ENCODE results near the gene TAOK1. TPM values are rescaled to one million over a fixed set of nuclear protein-coding genes. Genes with fewer than 3 reads are reported as not detected.

Gene TAOK1
- total RNA-seq, 4 donors from 2014 or later, result 27.5 to 92.4 (median 43.6) TPM

DNA sequence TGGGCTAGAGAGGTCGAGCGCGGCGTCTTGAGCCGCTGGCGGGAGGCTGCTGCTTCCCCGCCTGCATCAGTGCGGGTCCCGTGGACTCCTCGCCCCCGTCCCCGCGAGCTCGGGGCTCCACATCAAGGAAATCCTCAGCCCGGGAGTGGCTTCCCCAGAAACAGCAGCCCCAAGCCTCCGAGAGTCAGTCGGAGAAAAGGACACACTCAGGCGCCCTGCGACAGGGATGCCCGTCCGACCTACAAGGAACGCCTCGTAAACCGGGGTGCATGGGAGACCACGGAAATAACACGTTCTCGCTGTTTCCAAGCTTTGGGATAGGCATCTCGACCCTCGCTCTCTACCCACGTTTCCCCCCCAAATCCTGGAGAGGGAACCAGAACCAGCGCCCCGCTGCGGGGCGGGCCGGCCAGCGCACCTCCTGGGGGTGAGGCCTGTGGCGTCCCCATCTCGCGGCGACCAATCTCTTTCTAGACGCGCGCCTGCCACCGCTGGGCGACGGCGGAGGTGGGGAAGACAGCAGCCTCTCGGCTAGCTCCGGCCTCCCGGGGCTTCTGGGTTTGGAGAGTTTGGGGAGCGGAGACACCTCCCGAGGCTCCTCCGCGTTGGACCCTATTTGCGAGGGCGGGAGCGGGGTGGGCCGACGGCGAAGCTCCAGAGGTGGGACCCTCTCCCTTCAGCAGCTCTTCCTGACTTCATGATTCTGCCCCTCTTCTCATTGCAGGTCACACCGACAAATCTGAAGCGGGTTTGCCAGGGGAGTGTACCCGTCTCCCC, 177.6 kb downstream of the TAOK1 start:
- H3K9me3 ChIP-seq, result no peaks in the 10 kb centered on the region
- intact Hi-C loops (cut with DNase I; ENCODE audit: low total_unique reads), result no loop called here
- TF ChIP-seq POLR2AphosphoS5 (IDR thresholded peaks at IDR 0.05), result peak in 1 of 3 donors; percentile 4
- TF ChIP-seq POLR2A (IDR thresholded peaks at IDR 0.05), result no peak
- TF ChIP-seq, protein P1, sequence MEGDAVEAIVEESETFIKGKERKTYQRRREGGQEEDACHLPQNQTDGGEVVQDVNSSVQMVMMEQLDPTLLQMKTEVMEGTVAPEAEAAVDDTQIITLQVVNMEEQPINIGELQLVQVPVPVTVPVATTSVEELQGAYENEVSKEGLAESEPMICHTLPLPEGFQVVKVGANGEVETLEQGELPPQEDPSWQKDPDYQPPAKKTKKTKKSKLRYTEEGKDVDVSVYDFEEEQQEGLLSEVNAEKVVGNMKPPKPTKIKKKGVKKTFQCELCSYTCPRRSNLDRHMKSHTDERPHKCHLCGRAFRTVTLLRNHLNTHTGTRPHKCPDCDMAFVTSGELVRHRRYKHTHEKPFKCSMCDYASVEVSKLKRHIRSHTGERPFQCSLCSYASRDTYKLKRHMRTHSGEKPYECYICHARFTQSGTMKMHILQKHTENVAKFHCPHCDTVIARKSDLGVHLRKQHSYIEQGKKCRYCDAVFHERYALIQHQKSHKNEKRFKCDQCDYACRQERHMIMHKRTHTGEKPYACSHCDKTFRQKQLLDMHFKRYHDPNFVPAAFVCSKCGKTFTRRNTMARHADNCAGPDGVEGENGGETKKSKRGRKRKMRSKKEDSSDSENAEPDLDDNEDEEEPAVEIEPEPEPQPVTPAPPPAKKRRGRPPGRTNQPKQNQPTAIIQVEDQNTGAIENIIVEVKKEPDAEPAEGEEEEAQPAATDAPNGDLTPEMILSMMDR (IDR thresholded peaks at IDR 0.05), result peak; percentile 47 to 57 (median 53)
- H3K27me3 ChIP-seq, result no peaks in the 10 kb centered on the region
- 0% methylated on average over 48 of the region's 63 CpGs; no CpG with 5 or more reads in 1 of the 2 donors for WGBS, 2 donors (ENCODE audit: low coverage in 1 of 2)
- peaks cover 15 to 49% (median 35%) of the 10 kb centered on the region in 4 donors for H3K4me1 ChIP-seq
- in situ Hi-C loops (cut with MboI; ENCODE audit: low pct_ligation_motif_present in 1 of 4, low pct_unique_long_range_greater_than_20kb in 1 of 4, low sequenced_read_pairs in 3 of 4), result no loop called here
- H3K27ac ChIP-seq, result peak overlapping the region; percentile 94 to 97 (median 95)
- peak; percentile 80 for DNase-seq
- H3K4me3 ChIP-seq, result peak overlapping the region; percentile 58 to 74 (median 61)
- no peaks in the 10 kb centered on the region for H3K36me3 ChIP-seq

DNA sequence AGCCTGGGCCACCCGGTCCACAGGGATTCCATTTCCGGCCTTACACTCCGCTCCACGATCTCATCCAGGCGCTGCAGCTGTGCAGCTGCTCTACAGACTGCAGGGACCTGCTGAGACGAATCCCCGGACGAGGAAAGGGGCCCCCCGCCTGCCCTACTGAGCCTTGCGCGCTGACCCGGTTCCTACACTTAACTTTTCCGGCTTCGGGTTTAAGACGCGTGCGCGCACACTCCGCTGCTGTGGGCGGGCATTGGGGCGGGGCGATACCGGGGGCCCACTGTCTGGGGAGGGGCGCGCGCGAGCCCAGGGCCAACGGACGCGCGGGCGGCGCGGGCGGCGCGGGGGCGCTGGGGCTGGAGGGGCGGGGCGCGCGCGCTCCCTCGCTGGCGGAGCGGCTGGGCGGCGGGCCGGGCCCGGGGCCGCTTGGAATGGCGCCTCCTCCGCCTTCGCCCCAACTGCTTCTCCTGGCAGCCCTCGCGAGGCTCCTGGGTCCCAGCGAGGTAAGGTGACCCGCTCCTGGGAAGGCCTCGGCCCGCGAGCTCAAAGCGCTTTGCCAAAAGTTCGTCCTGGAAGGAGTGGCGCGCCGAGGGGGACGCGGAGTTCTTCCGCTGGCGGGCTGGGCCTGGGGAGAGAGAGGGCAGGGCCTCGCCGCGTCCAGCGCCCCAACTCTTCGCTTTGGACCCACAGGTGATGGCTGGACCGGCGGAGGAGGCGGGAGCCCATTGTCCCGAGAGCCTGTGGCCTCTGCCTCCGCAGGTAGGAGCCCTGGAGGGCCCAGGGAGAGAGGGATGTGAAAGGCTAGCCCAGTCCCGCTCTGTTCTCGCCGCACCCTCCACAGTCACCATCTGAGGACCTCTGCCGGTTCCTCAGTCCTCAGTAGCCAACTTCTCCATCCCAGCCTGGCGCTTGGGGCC, 178.4 kb downstream of the TAOK1 start, which contains the start of gene TP53I13:
Gene TP53I13, plus strand, starts transcription at position 371 of the 914 bp plus-strand sequence. Its CDS starts 58 bp downstream, at position 429.
- H3K27ac ChIP-seq, result peak within 1 kb of the TSS; percentile 94 to 97 (median 95)
- peak; percentile 94 for DNase-seq
- H3K27me3 ChIP-seq, result no peaks in the 10 kb centered on the region
- H3K9me3 ChIP-seq, result no peaks in the 10 kb centered on the region
- H3K36me3 ChIP-seq, result no peaks in the 10 kb centered on the region
- TF ChIP-seq, protein P1 (IDR thresholded peaks at IDR 0.05), result no peak
- no peak for TF ChIP-seq EP300 (IDR thresholded peaks at IDR 0.05; ENCODE audit: low read depth)
- peak; percentile 78 to 92 (median 89) for TF ChIP-seq POLR2AphosphoS5 (IDR thresholded peaks at IDR 0.05)
- peak; percentile 80 for TF ChIP-seq POLR2A (IDR thresholded peaks at IDR 0.05)
- peak within 1 kb of the TSS; percentile 58 to 74 (median 61) for H3K4me3 ChIP-seq
- in situ Hi-C loops (cut with MboI; ENCODE audit: low pct_ligation_motif_present in 1 of 4, low pct_unique_long_range_greater_than_20kb in 1 of 4, low sequenced_read_pairs in 3 of 4) (no loop called here), intact Hi-C loops (cut with DNase I; ENCODE audit: low total_unique reads) (no loop called here)
- 1% methylated on average over 69 of the region's 85 CpGs; no CpG with 5 or more reads in 1 of the 2 donors for WGBS, 2 donors (ENCODE audit: low coverage in 1 of 2)
- H3K4me1 ChIP-seq, result peaks cover 15 to 55% (median 38%) of the 10 kb centered on the region in 4 donors

- intact Hi-C loops (cut with DNase I; ENCODE audit: low total_unique reads), result no loop called here
Observed at GRCh38 chr17:29569245-29569950, 179.2 kb downstream of the TAOK1 start.

More at GRCh38 chr17:29569245-29569950, 179.2 kb downstream of the TAOK1 start:
- Histone ChIP-seq H3K4me3 (peak overlapping the region; percentile 58 to 72 (median 61)), H3K27me3 (no peaks in the 10 kb centered on the region), H3K9me3 (no peaks in the 10 kb centered on the region), H3K27ac (peak overlapping the region; percentile 94 to 97 (median 95)), H3K4me1 (peaks cover 18 to 61% (median 42%) of the 10 kb centered on the region in 4 donors), H3K36me3 (no peaks in the 10 kb centered on the region)
- in situ Hi-C loops (cut with MboI; ENCODE audit: low pct_ligation_motif_present in 1 of 4, low pct_unique_long_range_greater_than_20kb in 1 of 4, low sequenced_read_pairs in 3 of 4), result no loop called here
- WGBS, 2 donors (ENCODE audit: low coverage in 1 of 2), result 69 to 92% methylated on average over 6 to 14 of the region's 14 CpGs
- DNase-seq, result no peak
- no peak for TF ChIP-seq POLR2AphosphoS5 (IDR thresholded peaks at IDR 0.05)
- TF ChIP-seq EP300 (IDR thresholded peaks at IDR 0.05; ENCODE audit: low read depth), result no peak
- TF ChIP-seq, protein P1 (IDR thresholded peaks at IDR 0.05), result no peak
- TF ChIP-seq POLR2A (IDR thresholded peaks at IDR 0.05), result no peak
